NCI-H345 treated with DMSO at 0.1 percent for 48 hours (cell line): ENCODE measurements around the gene CDH19.

Source experiments
- DNase-seq: peaks from one replicate; lab custom pipeline; 2025; ENCODE audit not compliant: unreplicated experiment; lab: John Stamatoyannopoulos, UW

Gene CDH19

GRCh38 chr18:66603941-66604627, at the start of gene CDH19:
TSS of gene CDH19 (minus strand) at chr18:66604090. CDS start at chr18:66572204, 31,886 bp downstream.
- no peak for DNase-seq

GRCh38 chr18:66647671-66648070, 43.8 kb upstream of the CDH19 start:
- peak; percentile 15 for DNase-seq

GRCh38 chr18:66646609-66647008, 42.7 kb upstream of the CDH19 start:
- DNase-seq, result no peak

GRCh38 chr18:66645983-66646382, 42.1 kb upstream of the CDH19 start:
- DNase-seq, result no peak

GRCh38 chr18:66641056-66641455, 37.2 kb upstream of the CDH19 start:
- no peak for DNase-seq

- no peak for DNase-seq
Observed at GRCh38 chr18:66640431-66640830, 36.5 kb upstream of the CDH19 start.

GRCh38 chr18:66638856-66639629, 35.2 kb upstream of the CDH19 start:
- DNase-seq, result no peak

- DNase-seq, result no peak
Observed at GRCh38 chr18:66635342-66635741, 31.5 kb upstream of the CDH19 start.

- DNase-seq, result no peak
Observed at GRCh38 chr18:66632756-66633155, 28.9 kb upstream of the CDH19 start.

GRCh38 chr18:66630831-66631230, 26.9 kb upstream of the CDH19 start:
- no peak for DNase-seq

GRCh38 chr18:66623821-66624220, 19.9 kb upstream of the CDH19 start:
- DNase-seq, result no peak

GRCh38 chr18:66621816-66622576, 18.1 kb upstream of the CDH19 start:
- DNase-seq, result no peak

- DNase-seq, result no peak
Observed at GRCh38 chr18:66616523-66616983, 12.7 kb upstream of the CDH19 start.

- no peak for DNase-seq
Observed at GRCh38 chr18:66615176-66615575, 11.3 kb upstream of the CDH19 start.

GRCh38 chr18:66607632-66608031, 3.7 kb upstream of the CDH19 start:
- no peak for DNase-seq

- DNase-seq, result no peak
Observed at GRCh38 chr18:66601649-66602048, 2.2 kb downstream of the CDH19 start.

- no peak for DNase-seq
Observed at GRCh38 chr18:66599190-66599589, 4.7 kb downstream of the CDH19 start.

GRCh38 chr18:66587430-66587829, 16.5 kb downstream of the CDH19 start:
- DNase-seq, result no peak

- DNase-seq, result no peak
Observed at GRCh38 chr18:66582211-66582610, 21.7 kb downstream of the CDH19 start.

- DNase-seq, result no peak
Observed at GRCh38 chr18:66575263-66575662, 28.6 kb downstream of the CDH19 start.

- no peak for DNase-seq
Observed at GRCh38 chr18:66571845-66572244, 32.0 kb downstream of the CDH19 start.

- DNase-seq, result no peak
Observed at GRCh38 chr18:66566616-66567015, 37.3 kb downstream of the CDH19 start.
